Thoracic aorta (tissue), 2 donors: ENCODE data around the gene CHST6. TPM values are rescaled to one million over a fixed set of nuclear protein-coding genes. Genes with fewer than 3 reads are reported as not detected.
A peak's percentile ranks its signal among the peaks of the same experiment; 100 is the strongest.
"Not testable (repeated sequence)": the region's sequence is repeated elsewhere in the genome, so short reads cannot be mapped to it uniquely, and the experiment has no call there.

Experiments
- ATAC-seq: fragments of 150-250 bp; one replicate; pipeline ENCODE4 v1.8.0; 2017; ENCODE audit warnings: low read depth; ENCODE audit not compliant: insufficient number of reproducible peaks, low FRiP score
- DNase-seq: peaks from one replicate; pipeline ENCODE4 v3.0.0-alpha.2; 2020; ENCODE audit warnings: low spot score
- H3K27ac ChIP-seq, 2 donors: fragments of 200-600 bp; sonication (generic); 1 replicate in 1 of 2; 2 replicates in 1 of 2; pipeline ENCODE4 v1.5.1; 2016; ENCODE audit warnings: mild to moderate bottlenecking in 2 of 2, moderate library complexity in 2 of 2
- H3K27me3 ChIP-seq: fragments of 200-600 bp; sonication (generic); replicated peaks from 2 replicates; pipeline ENCODE4 v1.6.0; 2016; ENCODE audit warnings: mild to moderate bottlenecking; ENCODE audit not compliant: insufficient read depth
- H3K36me3 ChIP-seq: fragments of 200-600 bp; sonication (generic); one replicate; pipeline ENCODE4 v1.5.1; 2016
- H3K4me1 ChIP-seq, 2 donors: fragments of 200-600 bp; sonication (generic); 1 replicate in 1 of 2; 2 replicates in 1 of 2; pipeline versions ENCODE4 v1.5.1 to v1.6.0; 2016; ENCODE audit warnings: low read depth in 2 of 2, mild to moderate bottlenecking in 1 of 2; ENCODE audit not compliant: control insufficient read depth in 1 of 2
- H3K4me3 ChIP-seq: fragments of 200-600 bp; sonication (generic); 2 replicates; pipeline ENCODE4 v1.5.1; 2016; ENCODE audit warnings: mild to moderate bottlenecking
- H3K9me3 ChIP-seq: fragments of 200-600 bp; sonication (generic); 2 replicates; pipeline ENCODE4 v1.5.1; 2016
- total RNA-seq, 2 donors: library from RNA; depleted of rRNA; stranded (reverse); fragments of >200 nt; gene quantifications; one replicate each; pipeline versions ENCODE4 v1.1.0 to v1.2.3, GENCODE V29; 2016
- TF ChIP-seq, protein P1 (sequence below): fragments of 200-600 bp; sonication (generic); IDR thresholded peaks from one replicate; pipeline ENCODE4 v1.5.1; 2019; ENCODE audit warnings: antibody characterized with exemption

Gene CHST6
- total RNA-seq, 2 donors from 2014 or later = 7.7 to 8.3 TPM

DNA sequence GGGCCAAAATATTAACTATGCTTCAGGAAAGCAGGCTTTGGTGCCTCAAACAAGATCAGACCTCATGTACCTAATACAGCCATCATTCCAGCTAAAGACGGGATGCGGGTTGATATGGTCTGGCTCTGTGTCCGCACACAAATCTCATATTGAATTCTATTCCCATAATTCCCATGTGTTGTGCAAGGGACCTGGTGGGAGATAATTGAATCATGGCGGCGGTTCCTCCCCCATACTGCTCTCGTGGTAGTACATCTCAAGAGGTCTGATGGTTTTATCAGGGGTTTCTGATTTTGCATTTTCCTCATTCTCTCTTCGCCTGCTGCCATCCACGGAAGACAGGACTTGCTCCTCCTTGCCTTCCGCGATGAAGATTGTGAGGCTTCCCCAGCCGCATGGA is 19.1 kb upstream of the CHST6 start:
- no peak for ATAC-seq
- no peaks in the 10 kb centered on the region for H3K36me3 ChIP-seq
- no peak overlapping the region for H3K27ac ChIP-seq
- no peaks in the 10 kb centered on the region for H3K27me3 ChIP-seq
- TF ChIP-seq, protein P1, sequence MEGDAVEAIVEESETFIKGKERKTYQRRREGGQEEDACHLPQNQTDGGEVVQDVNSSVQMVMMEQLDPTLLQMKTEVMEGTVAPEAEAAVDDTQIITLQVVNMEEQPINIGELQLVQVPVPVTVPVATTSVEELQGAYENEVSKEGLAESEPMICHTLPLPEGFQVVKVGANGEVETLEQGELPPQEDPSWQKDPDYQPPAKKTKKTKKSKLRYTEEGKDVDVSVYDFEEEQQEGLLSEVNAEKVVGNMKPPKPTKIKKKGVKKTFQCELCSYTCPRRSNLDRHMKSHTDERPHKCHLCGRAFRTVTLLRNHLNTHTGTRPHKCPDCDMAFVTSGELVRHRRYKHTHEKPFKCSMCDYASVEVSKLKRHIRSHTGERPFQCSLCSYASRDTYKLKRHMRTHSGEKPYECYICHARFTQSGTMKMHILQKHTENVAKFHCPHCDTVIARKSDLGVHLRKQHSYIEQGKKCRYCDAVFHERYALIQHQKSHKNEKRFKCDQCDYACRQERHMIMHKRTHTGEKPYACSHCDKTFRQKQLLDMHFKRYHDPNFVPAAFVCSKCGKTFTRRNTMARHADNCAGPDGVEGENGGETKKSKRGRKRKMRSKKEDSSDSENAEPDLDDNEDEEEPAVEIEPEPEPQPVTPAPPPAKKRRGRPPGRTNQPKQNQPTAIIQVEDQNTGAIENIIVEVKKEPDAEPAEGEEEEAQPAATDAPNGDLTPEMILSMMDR = no peak
- no peak overlapping the region for H3K4me3 ChIP-seq
- H3K4me1 ChIP-seq = peaks cover 7 to 9% of the 10 kb centered on the region in 2 donors
- no peak for DNase-seq
- no peaks in the 10 kb centered on the region for H3K9me3 ChIP-seq

DNA sequence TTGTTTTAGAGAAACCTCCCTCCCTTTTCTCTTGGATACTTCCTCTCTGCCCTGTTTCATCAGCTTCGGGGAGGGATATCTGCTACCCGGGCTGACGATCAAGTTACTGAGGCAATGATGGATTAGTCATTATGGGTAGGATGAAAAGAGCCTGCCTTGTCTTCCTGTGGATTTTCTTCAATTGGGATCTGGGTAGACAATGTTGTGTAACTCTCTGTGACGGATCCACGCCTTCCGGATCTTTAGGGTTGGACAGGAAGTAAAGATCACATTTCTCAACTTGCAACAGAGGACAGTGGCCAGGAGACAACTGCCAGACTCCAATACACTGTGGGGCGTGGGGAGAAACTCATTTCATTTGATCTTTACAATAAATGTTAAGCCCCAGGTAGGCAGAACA is 11.3 kb upstream of the CHST6 start:
- H3K4me1 ChIP-seq = peaks cover 0 to 15% of the 10 kb centered on the region in 2 donors
- peak; percentile 30 for ATAC-seq
- no peak for DNase-seq
- TF ChIP-seq, protein P1 = no peak
- no peaks in the 10 kb centered on the region for H3K9me3 ChIP-seq
- H3K27ac ChIP-seq = no peak overlapping the region
- H3K27me3 ChIP-seq = no peaks in the 10 kb centered on the region
- H3K4me3 ChIP-seq = no peak overlapping the region
- no peaks in the 10 kb centered on the region for H3K36me3 ChIP-seq

DNA sequence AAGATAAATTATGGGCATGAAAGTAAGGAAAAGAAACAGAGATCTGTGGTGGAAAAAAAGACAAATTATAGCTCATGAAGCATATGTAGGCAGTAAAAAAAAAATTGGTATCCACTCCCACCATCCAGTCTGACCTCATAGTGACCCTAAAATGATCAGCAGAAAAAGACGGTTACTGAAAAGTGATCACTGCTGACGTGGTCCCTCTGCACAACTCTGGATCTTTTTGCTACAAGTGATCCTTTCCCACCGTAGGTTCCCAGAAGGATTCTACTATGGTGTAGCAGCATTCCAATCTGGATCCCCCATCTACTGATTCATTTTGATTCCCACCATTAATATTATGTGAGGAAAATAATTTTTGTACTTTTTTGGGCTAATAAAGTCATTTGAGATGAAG is 10.9 kb upstream of the CHST6 start:
- no peak for ATAC-seq
- no peak overlapping the region for H3K27ac ChIP-seq

DNA sequence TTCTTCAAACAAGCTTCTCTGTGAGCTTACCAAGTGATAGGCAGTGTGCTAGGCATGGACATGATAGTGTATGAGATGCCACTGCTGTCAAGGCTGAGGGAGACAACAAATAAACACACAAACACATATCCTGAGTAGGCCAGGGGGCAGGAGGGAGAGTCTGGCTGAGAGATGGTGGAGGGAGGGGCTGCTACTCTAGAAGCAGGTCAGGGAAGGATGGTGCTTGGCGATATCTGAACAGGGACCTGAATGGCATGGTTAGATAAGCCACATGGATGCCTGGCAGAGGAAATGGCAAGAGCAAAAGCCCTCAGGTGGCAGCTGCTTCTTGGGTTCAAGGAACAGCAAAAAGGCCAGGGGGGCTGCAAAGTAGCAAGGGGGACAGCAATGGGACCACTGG is 8.6 kb upstream of the CHST6 start:
- Histone ChIP-seq H3K9me3 (no peaks in the 10 kb centered on the region), H3K27ac (no peak overlapping the region), H3K27me3 (no peaks in the 10 kb centered on the region), H3K4me3 (no peak overlapping the region), H3K36me3 (no peaks in the 10 kb centered on the region), H3K4me1 (peaks cover 3 to 42% of the 10 kb centered on the region in 2 donors)
- no peak for ATAC-seq
- TF ChIP-seq, protein P1 = no peak
- DNase-seq = no peak

More for the DNA sequence above, 10.9 kb upstream of the CHST6 start:
- Histone ChIP-seq H3K4me3 (no peak overlapping the region), H3K27me3 (no peaks in the 10 kb centered on the region), H3K4me1 (peaks cover 0 to 20% of the 10 kb centered on the region in 2 donors), H3K9me3 (no peaks in the 10 kb centered on the region), H3K36me3 (no peaks in the 10 kb centered on the region)
- DNase-seq = no peak
- TF ChIP-seq, protein P1 = no peak

DNA sequence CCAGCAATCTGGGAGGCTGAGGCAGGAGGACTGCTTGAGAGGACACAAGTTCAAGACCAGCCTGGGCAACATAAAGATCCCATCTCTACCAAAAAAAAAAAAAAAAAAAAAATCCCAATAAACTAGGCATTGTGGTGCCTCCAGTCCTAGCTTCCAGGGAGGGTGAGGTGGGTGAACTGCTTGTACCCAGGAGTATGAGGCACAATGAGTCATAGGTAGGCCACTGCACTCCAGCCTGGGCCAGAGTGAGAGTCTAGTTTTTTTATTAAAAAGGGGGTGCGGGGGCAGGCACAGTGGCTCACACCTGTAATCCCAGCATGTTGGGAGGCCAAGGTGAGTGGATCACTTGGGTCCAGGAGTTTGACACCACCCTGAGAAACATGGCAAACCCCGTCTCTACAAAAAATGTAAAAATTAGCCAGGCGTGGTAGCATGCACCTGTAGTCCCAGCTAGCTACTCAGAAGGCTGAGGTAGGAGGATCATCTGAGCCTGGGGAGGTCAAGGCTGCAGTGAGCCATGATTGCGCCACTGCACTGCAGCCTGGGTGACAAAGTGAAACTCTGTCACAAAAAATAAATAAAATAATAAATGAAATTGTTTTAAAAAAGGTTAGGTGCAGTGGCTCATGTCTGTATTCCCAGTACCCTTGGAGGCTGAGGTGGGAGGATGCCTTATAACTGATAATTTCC is 7.8 kb upstream of the CHST6 start:
- H3K4me1 ChIP-seq = peaks cover 8 to 49% of the 10 kb centered on the region in 2 donors
- no peak overlapping the region for H3K4me3 ChIP-seq
- TF ChIP-seq, protein P1 = no peak
- H3K36me3 ChIP-seq = no peaks in the 10 kb centered on the region
- no peak overlapping the region for H3K27ac ChIP-seq
- no peak for ATAC-seq
- H3K27me3 ChIP-seq = no peaks in the 10 kb centered on the region
- no peaks in the 10 kb centered on the region for H3K9me3 ChIP-seq
- DNase-seq = no peak

DNA sequence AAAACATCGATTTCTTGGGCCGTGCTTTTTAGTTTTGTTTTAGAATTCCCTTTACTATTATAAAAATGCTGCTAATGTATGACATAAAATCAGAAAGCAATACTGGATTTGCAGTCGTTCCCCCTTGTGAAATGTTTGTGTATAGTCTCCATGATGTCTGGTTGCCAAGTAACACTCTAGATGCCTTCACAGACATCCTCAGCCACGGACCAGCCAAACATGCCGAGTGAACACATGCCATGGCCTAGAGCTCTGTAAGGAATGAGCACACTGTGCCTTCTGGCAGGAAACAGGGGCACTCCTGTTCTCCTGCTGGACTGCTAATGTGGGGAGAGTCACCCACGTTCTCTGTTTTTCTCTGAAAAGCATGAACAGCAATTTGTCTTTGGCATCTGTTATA is 6.6 kb upstream of the CHST6 start:
- peak; percentile 40 for DNase-seq

More for the DNA sequence above, 6.6 kb upstream of the CHST6 start:
- not testable (repeated sequence) for H3K9me3 ChIP-seq, H3K36me3 ChIP-seq, H3K27me3 ChIP-seq
- Histone ChIP-seq H3K27ac (peak overlapping the region; percentile 58 to 67), H3K4me3 (peak overlapping the region; percentile 21), H3K4me1 (peaks cover 10 to 57% of the 10 kb centered on the region in 2 donors)
- ATAC-seq = peak; percentile 37
